Loucy (cell line): ENCODE data around the gene CAMLG.
A peak's percentile ranks its signal among the peaks of the same experiment; 100 is the strongest.

Source experiments
- EZH2phosphoT487 ChIP-seq: fragments of 200-600 bp; IDR thresholded peaks from 2 replicates; pipeline ENCODE4 v1.6.1; 2018; ENCODE audit warnings: antibody characterized with exemption, mild to moderate bottlenecking, moderate library complexity, borderline replicate concordance
- TF ChIP-seq, protein P1 (sequence below): fragments of 200-600 bp; sonication (generic); conservative IDR thresholded peaks from 2 replicates; pipeline ENCODE4 v1.5.1; 2014; ENCODE audit warnings: mild to moderate bottlenecking, antibody characterized with exemption, low read length

DNA sequence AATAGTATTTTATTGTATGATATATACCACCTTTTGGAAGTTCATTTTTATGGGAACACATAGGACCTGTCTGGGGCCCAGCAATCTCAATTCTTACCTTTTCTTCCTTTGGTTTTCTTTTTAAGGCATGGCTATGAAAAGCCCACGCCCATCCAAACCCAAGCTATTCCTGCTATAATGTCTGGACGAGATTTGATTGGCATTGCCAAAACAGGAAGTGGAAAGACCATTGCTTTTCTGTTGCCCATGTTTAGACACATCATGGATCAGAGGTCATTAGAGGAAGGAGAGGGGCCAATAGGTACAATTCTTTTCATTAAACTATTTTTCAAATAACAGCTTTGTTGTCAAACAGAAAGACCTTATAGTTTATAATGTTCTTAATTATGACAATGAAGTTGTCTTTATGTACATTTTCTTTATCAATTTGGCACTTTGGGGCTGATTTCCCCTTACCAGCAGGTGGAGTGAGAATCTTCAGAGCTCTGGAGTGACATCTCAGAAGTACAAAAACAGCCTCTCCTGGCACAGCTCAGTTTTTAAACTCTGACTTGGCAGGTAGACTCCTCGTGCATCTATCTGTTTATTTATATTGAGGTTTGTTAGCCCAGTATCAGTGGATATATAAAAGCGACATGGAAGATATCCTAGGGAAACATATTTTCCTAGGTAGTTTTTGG lies 46.0 kb downstream of the CAMLG start:
- TF ChIP-seq, protein P1, sequence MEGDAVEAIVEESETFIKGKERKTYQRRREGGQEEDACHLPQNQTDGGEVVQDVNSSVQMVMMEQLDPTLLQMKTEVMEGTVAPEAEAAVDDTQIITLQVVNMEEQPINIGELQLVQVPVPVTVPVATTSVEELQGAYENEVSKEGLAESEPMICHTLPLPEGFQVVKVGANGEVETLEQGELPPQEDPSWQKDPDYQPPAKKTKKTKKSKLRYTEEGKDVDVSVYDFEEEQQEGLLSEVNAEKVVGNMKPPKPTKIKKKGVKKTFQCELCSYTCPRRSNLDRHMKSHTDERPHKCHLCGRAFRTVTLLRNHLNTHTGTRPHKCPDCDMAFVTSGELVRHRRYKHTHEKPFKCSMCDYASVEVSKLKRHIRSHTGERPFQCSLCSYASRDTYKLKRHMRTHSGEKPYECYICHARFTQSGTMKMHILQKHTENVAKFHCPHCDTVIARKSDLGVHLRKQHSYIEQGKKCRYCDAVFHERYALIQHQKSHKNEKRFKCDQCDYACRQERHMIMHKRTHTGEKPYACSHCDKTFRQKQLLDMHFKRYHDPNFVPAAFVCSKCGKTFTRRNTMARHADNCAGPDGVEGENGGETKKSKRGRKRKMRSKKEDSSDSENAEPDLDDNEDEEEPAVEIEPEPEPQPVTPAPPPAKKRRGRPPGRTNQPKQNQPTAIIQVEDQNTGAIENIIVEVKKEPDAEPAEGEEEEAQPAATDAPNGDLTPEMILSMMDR, result 0 out of 2 replicates have a peak, but pooled peaks have one; percentile 19
- TF ChIP-seq EZH2phosphoT487, result no peak
